Measurements from ENCODE around the gene CAPN5.
A peak's percentile ranks its signal among the peaks of the same experiment; 100 is the strongest.
"Not testable (repeated sequence)": the region's sequence is repeated elsewhere in the genome, so short reads cannot be mapped to it uniquely, and the experiment has no call there.

Gene CAPN5

GRCh38 chr11:77085652-77086051 lies 18.9 kb downstream of the CAPN5 start:
- no peak for DNase-seq

GRCh38 chr11:77086521-77087472 lies 20.0 kb downstream of the CAPN5 start:
- no peak for DNase-seq

- DNase-seq = no peak
Measured at GRCh38 chr11:77087723-77088225, 21.0 kb downstream of the CAPN5 start.

- no peak for DNase-seq
Measured at GRCh38 chr11:77088236-77089003, 21.6 kb downstream of the CAPN5 start.

GRCh38 chr11:77089004-77089545 lies 22.3 kb downstream of the CAPN5 start:
- DNase-seq = no peak

- no peak for DNase-seq
Measured at GRCh38 chr11:77090046-77090372, 23.2 kb downstream of the CAPN5 start.

- DNase-seq = no peak
Measured at GRCh38 chr11:77090373-77091111, 23.8 kb downstream of the CAPN5 start.

- peak; percentile 70 for DNase-seq
Measured at GRCh38 chr11:77091146-77091940, 24.6 kb downstream of the CAPN5 start.

- no peak for DNase-seq
Measured at GRCh38 chr11:77092382-77092781, 25.6 kb downstream of the CAPN5 start.

- DNase-seq = no peak
Measured at GRCh38 chr11:77093056-77093891, 26.5 kb downstream of the CAPN5 start.

- DNase-seq = no peak
Measured at GRCh38 chr11:77093987-77094840, 27.4 kb downstream of the CAPN5 start.

GRCh38 chr11:77094841-77095365 lies 28.1 kb downstream of the CAPN5 start:
- DNase-seq = no peak

GRCh38 chr11:77095551-77096490 lies 29.1 kb downstream of the CAPN5 start:
- DNase-seq = no peak

GRCh38 chr11:77096591-77097019 lies 29.8 kb downstream of the CAPN5 start:
- DNase-seq = no peak

- not testable (repeated sequence) for DNase-seq
Measured at GRCh38 chr11:77097180-77097579, 30.4 kb downstream of the CAPN5 start.

- no peak for DNase-seq
Measured at GRCh38 chr11:77100166-77101042, 33.6 kb downstream of the CAPN5 start.

- no peak for DNase-seq
Measured at GRCh38 chr11:77101043-77101537, 34.3 kb downstream of the CAPN5 start.

Measured in effector CD4-positive, alpha-beta T cell (primary cell).